GM18951 (cell line): Measurements from ENCODE around the gene TNS1.

Experiments
- POLR2A ChIP-seq: IDR thresholded peaks from 4 replicates; pipeline ENCODE4 v1.6.1; 2011; ENCODE audit warnings: mild to moderate bottlenecking; ENCODE audit not compliant: insufficient read length, insufficient read depth; ENCODE audit errors: extremely low read depth
- in situ Hi-C: fragments of 300-500 bp; cut with MboI; formaldehyde crosslinking; loops from one replicate; pipeline ENCODE4 v1.12.0; 2022; ENCODE audit warnings: low sequenced_read_pairs, mixed read lengths, inconsistent platforms; ENCODE audit not compliant: unreplicated experiment

Gene TNS1

DNA sequence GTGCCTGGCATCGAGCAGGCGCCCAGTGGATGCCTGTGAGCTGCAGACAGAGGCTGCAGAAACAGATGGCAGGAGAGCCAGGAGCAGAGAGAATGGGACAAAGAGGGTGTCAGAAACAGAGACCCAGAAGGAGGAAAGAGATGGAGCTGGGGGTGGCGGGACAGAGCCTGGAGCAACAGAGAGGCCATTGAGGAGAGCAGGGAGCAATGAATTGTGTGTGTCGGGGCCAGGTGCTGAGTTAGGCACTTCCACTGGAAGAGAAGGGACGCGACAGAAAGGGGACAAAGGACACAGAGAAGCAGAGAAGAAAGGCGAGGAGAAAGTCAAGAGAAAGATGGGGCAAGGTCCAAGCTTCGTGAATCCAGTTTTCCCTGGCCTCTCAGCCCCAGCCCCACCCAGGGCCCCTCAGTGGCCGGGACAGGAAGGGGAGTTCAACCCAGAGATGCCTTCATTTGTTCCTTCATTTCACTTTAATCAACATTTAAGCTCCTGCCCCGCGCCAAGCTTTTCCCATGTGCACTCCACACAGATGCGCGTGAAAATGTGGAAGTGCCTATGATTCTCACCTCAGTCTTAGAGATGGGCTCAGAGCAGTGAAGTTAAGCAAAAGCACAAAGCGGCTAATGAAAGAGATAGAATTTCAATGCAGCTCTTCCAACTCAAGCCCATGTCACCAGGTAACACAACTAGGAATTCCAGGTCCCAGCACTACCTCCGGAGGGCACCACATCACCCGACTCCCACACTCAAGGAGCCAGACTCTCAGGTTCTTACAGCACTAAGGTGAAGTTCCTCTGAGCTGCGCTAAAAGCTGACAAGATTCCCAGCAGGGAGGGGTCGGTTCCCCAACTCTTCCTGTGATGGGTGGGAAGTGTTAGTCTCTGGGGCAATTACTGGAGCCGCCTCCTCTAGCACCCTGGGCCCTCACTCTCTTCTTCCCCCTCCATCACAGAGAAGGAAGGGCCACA lies 55.1 kb downstream of the TNS1 start:
- no peak for TF ChIP-seq POLR2A
- in situ Hi-C loops = no loop called here

DNA sequence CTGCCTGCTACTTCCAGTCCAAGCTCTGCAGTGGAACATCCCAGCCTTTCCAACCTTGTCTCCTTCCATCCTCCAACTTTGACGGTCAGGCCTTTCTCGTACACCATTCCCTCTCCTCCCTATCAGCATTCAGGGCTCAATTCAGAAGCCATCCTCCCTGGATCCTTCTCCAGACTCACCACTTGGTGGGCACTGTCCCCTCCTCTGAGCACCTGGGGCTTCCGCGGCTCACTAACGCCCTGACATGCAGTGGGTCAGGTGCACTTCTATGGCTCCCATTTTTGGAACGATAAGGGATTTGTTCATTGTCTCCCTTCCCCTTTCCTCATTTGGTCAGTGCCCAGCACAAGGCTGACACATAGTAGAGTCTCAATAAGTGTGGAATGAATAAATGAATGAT lies 56.7 kb downstream of the TNS1 start:
- in situ Hi-C loops = no loop called here
- no peak for TF ChIP-seq POLR2A

DNA sequence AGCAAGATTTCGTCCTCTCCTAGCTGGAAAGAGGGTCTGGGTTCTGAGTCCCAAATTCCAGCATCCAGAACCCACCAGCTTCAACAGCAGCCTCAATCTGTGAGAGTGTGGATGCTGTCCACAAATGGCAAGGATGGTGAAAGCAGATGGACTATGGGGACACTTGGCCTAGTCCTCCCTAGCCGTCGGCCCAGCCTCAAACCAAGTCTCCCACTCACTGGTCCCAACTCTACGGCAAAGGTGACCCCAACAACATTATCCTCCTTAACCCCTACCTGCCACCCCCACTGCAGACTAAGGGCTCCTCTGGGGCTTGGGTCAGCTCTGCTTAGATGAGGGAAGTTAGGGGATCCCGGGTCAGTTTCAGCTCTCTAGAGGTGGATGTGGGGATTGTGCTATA lies 57.3 kb downstream of the TNS1 start:
- in situ Hi-C loops = no loop called here
- no peak for TF ChIP-seq POLR2A

DNA sequence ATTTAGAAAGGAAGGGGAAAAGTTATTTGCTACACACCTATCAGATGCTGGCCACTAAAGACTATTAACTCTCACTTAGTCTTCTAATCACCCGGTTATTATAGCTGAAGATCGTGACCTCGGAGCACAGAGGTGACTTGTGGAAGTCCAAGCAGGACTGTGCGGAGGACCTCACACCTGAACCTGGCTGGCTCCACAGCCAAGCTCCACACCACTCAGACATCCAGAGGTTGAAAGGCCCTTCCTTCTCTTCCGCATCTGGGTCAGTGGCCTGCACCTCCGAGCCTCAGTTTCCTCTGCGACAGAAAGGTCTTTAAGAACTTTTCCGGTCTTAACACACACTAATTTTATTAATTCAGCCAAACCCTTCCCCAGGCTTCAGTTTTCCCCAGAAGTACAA lies 57.9 kb downstream of the TNS1 start:
- in situ Hi-C loops = no loop called here
- TF ChIP-seq POLR2A = no peak

DNA sequence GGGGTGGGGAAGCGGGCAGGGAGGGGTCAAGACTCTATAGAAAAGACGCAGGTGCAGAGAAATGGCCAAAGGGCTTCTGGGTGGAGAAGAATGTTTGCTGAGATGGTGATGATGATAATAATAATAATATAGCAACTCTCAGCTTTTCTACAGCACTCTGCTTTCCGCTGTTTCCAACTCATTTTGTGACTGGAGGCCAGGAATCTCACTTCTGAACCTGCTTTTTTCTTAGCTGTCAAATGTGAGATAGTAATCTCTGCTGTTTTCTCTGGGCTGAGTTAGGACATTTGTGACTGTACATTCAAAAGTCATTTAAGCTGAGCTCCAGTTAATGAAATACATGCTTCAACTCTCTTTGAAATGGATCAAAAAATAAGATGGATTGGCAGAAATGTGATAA lies 58.4 kb downstream of the TNS1 start:
- in situ Hi-C loops = no loop called here
- no peak for TF ChIP-seq POLR2A

DNA sequence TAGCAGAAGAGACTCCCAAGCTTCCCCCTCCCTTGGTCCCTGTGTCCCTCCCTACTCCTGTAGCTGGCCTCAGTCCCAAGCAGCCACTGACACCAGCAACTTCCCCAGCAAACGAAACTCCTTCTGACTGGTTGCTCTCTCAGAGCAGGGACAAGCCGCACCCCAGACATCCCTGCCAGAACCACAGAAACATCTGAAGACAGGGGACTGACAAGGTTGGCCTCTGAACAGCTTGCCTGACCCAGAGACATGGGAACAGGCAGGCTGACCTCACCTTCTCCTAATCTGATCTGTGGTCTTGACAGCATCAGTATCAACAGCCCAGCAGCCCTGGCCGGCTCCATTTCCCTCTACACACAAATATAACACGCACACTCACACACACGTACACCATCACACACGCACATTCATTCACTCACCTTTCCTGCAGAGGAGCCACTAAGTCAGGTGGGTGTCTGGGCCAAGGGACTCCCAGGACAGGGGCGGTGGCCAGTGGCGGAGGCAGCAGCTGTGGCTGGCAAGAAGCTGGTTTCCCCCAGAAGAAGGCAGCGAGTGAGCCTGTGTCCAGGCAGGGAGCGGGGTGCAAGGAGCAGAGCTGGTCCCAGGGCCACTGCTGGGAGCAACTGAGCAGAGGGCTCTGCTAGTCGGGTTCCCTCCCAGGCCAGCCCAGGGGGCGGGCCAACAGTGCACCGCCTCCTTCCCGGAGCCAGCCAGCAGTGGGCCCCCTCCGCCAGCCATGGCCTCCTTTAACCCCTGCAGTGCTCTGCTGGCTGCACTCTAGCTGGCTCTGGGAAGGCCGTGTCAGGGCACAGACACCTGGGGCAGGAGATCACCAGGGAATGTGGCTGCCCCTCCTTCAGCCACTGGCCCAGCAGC lies 59.1 kb downstream of the TNS1 start:
- in situ Hi-C loops = no loop called here
- TF ChIP-seq POLR2A = no peak

DNA sequence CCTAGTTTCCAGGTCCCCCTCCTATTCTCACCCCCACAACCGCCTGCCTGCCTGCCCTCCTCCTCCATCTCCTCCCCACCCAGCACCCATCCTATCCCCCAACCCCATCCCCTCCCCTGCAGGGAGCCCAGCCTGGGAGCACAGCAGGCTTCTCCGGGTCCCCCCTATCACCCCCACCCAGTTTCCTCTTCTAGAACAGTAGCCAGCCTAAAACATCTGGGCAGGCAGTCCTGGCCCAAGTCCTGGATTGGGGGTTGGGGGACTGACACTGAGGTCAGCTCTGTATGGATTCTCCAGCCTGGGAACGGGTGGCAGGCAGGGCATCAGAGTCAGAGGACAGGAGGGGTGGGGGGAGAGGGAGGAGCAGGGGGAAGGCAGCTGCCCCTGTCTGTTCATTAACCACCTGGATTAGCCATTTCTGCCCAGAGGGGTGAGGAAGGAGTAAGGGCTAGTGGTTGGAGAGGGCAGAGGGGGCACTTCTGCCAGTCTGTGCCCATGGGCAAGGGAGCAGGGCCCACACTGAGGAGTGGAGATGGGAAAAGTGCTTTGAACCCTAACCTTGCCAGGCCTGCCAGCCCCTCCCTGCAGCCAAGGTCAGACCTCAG lies 60.0 kb downstream of the TNS1 start:
- in situ Hi-C loops = no loop called here
- no peak for TF ChIP-seq POLR2A

- in situ Hi-C loops = no loop called here
- no peak for TF ChIP-seq POLR2A
Observed at GRCh38 chr2:217941886-217942728, 60.7 kb downstream of the TNS1 start.

DNA sequence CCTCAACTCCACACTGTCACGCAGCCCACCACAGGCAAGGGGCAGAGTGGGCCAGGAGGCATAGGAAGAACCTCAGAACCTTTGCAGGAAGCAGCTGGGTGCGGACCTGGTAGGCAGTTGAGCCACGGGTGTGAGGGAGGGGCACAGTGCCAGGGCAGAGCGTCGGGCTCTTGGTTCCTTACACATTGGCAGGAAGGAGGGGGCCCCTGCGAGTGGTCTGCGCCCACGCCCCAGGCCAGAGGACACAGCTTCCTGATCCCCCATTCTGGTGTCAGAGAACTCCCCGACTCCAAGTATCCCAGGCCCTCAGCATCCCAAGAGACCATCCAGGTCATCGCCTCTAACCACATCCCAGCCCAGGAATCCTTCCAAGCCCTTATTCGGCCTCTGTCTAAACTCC lies 61.5 kb downstream of the TNS1 start:
- in situ Hi-C loops = no loop called here
- TF ChIP-seq POLR2A = no peak

DNA sequence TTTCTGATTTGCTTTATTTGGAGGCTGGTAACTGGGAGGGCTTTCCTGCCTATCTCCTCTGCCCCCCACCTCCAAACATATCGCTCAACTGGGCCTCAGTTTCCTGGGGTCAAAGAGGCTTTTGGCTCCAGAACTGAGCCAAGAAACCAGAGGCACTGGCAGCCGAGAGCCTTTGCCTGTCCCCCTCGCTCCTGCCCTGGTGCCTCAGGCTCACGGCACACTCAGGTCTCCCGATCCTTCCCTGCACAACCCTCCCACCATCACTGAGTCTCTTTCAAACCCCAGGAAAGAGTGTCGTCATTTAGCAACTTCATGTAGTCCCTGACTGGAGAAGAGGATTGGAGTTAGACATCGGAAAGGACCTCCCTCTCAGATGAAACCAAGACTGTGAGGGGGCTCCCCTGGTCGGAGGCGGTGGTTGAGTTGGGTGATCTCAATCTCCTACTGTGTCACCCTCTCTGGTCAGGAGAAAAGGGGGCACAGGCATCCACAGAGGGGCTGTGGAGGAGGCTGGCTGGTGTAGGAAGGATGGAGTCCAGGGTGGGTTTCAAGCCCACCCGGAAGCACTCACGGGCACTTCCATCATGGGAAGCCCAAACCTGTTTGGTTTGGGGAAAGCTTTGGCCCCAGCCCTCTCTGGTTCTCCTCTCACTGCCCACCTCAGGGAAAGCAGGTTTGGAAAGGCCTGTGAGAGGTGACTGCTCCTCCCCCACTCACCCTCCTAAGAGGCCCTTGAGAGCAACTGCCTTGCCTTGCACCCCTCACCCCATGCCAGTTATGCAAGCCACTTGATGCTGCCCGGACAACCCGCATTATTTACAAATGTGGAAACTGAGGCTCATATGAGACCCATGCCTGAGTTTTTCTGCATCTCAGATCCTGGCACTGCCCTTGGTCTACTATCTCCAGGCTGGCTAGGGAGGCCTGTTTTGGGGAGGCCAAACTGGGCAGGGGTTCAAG lies 62.3 kb downstream of the TNS1 start:
- TF ChIP-seq POLR2A = no peak
- in situ Hi-C loops = no loop called here

DNA sequence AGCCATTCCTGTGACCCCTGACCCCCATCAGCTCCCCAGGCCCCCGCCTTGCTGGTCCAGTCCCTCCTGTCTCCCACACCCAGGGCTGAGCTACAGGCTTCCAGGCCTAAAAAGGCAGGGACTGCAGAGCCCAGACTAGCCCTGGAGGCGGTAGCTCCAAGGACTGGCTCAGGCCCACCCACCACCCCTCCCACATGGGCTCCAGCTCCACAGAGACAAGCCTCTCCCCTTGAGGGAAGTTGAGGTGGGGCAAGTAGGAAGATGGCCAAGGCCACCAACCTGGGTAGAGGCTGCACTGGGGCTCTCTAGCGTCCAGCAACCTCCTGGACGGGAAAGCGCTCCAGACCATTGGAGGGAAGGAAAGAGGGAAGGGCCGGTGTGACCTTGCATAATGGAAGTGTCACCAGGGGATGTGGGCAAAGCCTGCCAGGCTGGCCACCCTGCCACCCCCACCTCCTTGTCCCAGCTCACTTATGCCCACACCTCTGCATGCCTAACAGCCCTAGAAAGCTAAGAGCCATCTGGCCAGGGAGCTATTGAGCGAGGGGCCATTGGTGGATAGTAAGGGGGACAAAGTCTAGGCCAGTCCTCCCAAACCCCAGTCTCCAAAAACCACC lies 63.1 kb downstream of the TNS1 start:
- in situ Hi-C loops = no loop called here

More for the DNA sequence above, 63.1 kb downstream of the TNS1 start:
- no peak for TF ChIP-seq POLR2A
